Body of pancreas (tissue), 4 donors: Measurements from ENCODE around the gene GRIA3.

Experiments
- CTCF ChIP-seq, 7 experiments: fragments of 450-650 bp in 4 of 7; fragments of 200-600 bp in 3 of 7; sonication (generic) in 3 of 7; IDR thresholded peaks; one replicate each; pipeline ENCODE4 v1.5.1; 2016 to 2019; ENCODE audit warnings: antibody characterized with exemption in 7 of 7
- POLR2A ChIP-seq, 3 donors: fragments of 450-650 bp; IDR thresholded peaks; one replicate each; pipeline ENCODE4 v1.6.1; 2016; ENCODE audit warnings: antibody characterized with exemption in 3 of 3, mild to moderate bottlenecking in 2 of 3

- TF ChIP-seq CTCF (IDR thresholded peaks at IDR 0.05) (no peak), POLR2A (IDR thresholded peaks at IDR 0.05) (no peak)
These were observed 248.5 kb downstream of the GRIA3 start for GRCh38 chrX:123432361-123433150.
